Stimulated activated CD4-positive, alpha-beta T cell treated with anti-CD3 and anti-CD28 coated beads, Interleukin-1b, Interleukin-23, amount 100 ng/mL, for 4 hours (primary cell): ENCODE measurements around the gene SACM1L.

Source experiments
- DNase-seq, 2 donors: peaks; one replicate each; pipeline ENCODE4 v3.0.0-alpha.2; 2020; ENCODE audit warnings: low read depth in 2 of 2

Gene SACM1L

DNA sequence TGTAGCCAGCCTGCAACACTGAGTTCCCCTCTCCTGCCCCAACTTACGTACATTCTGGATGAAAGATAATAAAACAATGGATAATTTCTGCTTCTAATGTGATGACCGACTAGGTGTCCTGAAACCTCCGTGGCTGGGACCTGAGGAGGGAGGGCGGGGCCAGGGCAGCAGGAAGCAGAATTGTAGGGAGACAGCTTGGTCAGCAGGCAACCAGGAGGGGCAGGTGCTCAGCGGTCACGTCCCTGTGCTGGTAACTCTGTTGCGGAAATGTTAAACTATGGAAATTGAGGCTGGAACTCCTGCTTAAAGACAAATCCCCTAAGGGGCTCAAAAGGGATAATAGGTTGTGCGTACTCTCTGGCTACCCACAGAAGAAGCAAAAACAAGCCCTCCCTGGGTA is 76.8 kb downstream of the SACM1L start:
- DNase-seq: no peak

- DNase-seq: no peak
Measured at GRCh38 chr3:45771166-45771775, 82.1 kb downstream of the SACM1L start.

- DNase-seq: no peak
Measured at GRCh38 chr3:45771831-45772230, 82.6 kb downstream of the SACM1L start.

DNA sequence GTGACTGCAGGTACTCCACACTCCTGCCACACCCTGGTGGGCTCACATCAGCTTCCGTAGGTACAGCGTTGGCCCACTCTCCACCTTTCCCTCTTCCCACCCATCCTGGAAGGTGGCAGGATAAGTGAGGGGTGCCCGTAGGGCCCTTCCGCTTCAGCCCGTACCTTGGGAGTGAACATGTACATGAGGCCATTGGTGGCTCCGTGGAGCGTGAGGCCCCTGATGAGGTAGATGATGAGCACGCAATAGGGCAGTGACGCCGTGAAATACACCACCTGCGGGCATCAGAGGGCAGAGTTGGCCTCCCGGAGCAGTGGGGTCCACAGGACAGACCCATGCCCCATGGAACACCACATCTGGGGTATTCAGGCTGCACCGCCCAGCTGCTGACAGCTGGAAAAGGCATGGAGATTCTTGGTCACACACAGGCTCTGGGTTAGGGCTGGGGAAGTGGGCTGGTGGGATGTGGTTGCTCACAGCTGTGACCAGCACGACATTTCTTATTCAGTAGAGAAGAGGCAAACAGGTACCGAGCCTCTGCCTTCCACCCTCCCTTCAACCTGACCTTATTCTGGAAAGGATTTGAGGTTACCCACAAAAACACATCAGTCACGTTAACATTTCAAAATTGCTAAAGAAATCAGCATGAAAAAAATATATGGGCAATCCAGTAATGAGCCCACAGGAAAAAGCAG is 83.3 kb downstream of the SACM1L start:
- no peak for DNase-seq

- no peak for DNase-seq
Measured at GRCh38 chr3:45773072-45773471, 83.9 kb downstream of the SACM1L start.

DNA sequence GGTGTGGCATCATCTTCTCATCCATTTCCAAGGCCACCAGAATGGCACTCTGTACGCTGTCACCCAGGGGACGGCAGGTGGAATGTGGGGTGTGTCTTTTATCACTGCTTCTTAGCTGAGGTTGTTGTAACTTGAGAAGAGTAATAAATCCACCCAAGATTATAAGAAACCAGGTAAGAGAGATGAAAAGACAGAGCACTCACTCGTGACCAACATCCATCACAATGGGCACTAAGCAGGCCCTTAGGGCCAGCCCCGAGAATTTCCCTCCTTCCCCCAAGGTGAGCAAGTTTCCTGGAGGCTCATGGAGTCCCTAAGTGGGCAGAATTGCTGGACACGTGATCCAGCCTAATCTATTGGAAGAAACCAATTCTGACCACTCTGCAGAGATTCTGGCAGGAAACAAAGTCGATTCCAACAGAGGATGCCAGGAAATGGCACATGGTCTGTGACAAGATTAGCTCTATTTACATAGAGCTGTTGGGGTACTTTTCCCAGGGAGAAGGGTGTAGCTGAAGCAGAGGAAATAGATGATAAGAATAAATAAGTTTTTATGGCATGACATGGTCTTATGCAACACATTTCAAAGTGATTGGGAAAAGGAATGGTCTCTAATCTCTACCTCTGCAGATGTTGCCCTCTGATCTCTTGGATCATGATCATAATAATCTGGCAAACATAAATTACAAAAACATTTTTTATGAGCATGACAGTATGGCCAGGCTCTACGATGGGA is 84.7 kb downstream of the SACM1L start:
- DNase-seq: no peak

- DNase-seq: no peak
Measured at GRCh38 chr3:45774581-45775521, 85.7 kb downstream of the SACM1L start.

- DNase-seq: no peak
Measured at GRCh38 chr3:45775571-45776300, 86.5 kb downstream of the SACM1L start.

- no peak for DNase-seq
Measured at GRCh38 chr3:45776301-45776595, 87.1 kb downstream of the SACM1L start.

- DNase-seq: no peak
Measured at GRCh38 chr3:45776611-45777010, 87.4 kb downstream of the SACM1L start.

GRCh38 chr3:45777111-45777745 is 88.0 kb downstream of the SACM1L start:
- DNase-seq: no peak

- DNase-seq: no peak
Measured at GRCh38 chr3:45777746-45778386, 88.7 kb downstream of the SACM1L start.

DNA sequence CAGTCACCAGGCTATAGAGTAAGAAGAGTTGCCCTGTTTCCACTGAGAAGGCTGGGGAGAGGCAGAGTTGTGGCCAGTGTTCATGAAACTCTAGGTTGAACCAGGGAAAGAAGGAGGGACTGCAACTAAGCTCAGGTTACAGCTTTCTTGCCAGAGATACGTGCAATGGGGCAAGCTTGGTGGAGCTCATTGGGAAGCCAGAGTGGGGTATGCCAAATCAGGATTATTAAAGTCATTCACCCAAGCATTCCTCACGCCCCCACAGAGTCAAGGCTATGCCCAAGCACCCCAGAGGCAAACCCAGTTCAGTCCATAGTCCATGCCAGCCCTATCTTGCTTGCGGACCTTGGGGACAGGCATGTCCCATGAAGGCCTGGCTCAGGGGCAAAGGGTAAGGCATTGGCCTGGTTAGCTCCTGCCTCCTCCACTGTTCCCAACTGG is 89.6 kb downstream of the SACM1L start:
- DNase-seq: no peak

DNA sequence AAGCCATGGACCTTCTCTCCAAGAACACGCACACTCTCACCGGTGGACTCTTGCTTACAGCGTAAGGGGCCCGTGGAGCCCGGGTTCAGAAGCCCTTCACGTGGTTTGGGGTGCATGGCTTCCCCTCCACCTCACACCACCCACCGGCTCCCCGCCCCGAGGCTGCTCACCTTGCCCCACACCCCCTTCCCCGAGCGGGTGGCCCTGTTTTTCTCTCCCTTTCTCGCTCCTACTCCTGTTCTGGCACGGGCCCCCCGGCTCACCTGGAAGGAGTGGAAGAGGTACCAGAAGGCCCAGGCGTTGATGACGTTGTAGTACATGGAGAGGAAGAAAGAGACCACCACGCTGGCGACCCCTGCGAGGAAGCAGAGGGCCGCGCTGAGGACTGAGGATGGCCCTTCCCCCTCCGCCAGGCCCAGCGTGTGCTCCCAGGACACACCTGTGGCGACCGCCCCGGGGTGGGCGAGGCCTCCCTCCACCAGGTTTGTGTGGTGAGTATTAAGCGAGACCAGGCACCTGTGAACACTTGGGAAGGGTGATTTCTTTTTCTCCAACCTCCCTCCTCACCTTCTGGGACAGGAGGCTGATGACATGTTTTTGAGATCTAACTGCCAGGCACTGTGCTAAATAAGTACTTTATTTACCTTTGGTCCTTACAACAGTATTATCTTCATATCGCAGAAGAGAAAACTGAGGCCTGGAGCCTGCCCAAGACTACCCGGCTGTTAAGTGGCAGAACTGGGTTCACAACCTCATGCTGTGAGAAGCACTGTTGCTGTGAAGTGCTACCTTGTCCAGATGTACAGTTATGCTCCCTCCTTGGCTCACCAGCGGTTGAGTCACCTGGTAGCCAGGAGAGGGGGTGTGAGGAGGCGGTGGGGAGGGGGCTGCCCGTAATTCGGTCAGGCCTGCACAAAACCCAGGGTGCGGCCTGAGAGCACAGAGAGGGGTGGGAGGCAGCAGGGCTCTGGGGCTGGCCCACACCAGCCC is 90.8 kb downstream of the SACM1L start:
- DNase-seq: no peak

- DNase-seq: no peak
Measured at GRCh38 chr3:45781271-45781670, 92.1 kb downstream of the SACM1L start.

GRCh38 chr3:45781841-45782240 is 92.6 kb downstream of the SACM1L start:
- DNase-seq: no peak

DNA sequence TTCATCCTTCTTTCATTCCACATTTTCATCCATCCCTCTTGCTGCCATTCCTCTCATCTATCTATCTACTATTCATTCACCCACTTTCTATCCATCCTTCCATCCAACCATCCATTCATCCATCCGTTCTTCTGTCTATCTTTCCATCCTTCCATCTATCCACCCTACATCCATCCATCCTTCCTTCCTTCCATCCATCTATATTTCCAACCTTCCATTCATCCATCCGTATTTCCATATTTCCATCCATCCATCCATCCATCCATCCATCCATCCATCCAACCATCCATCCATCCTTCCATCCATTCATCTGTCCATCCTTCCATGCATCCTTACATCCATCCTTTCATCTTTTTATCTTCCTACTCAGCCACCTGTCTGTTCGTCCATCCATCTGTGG is 93.2 kb downstream of the SACM1L start:
- DNase-seq: no peak

- DNase-seq: no peak
Measured at GRCh38 chr3:45783667-45784066, 94.5 kb downstream of the SACM1L start.

- DNase-seq: no peak
Measured at GRCh38 chr3:45785605-45786150, 96.5 kb downstream of the SACM1L start.
